ENCODE results near the gene SH2D5.

The SH2D5 gene

DNA sequence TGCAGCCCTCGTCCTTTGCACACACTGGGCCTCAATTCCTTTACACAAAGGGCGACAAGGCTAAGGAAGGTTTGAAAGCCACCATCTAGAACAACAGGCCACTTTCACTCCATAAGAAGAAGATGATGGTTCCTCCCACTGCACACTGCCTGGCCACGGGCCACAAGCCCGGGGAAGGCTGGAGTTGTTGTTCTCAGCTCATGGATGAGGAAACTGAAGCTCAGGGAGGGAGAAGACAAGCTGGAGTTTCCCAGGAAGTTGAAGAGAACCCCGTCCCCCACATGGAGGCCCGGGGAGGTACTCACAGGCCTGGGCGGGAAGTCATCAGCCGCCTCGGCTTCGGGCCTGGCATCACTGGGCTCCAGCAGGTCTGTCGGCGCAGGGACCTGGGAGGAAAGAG, 46.8 kb downstream of the SH2D5 start:
- no peaks in the 10 kb centered on the region for H3K4me1 ChIP-seq (ENCODE audit: low read length)
- no peak for DNase-seq
- H3F3A ChIP-seq (ENCODE audit: insufficient read depth, low read length): no peaks in the 10 kb centered on the region
- TF ChIP-seq EZH2 (optimal IDR thresholded peaks at IDR 0.05; ENCODE audit: low read depth, low read length): no peak
- no peak for TF ChIP-seq EZH2phosphoT487 (IDR thresholded peaks at IDR 0.05; ENCODE audit: low read length)
- TF ChIP-seq, protein P1, sequence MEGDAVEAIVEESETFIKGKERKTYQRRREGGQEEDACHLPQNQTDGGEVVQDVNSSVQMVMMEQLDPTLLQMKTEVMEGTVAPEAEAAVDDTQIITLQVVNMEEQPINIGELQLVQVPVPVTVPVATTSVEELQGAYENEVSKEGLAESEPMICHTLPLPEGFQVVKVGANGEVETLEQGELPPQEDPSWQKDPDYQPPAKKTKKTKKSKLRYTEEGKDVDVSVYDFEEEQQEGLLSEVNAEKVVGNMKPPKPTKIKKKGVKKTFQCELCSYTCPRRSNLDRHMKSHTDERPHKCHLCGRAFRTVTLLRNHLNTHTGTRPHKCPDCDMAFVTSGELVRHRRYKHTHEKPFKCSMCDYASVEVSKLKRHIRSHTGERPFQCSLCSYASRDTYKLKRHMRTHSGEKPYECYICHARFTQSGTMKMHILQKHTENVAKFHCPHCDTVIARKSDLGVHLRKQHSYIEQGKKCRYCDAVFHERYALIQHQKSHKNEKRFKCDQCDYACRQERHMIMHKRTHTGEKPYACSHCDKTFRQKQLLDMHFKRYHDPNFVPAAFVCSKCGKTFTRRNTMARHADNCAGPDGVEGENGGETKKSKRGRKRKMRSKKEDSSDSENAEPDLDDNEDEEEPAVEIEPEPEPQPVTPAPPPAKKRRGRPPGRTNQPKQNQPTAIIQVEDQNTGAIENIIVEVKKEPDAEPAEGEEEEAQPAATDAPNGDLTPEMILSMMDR (IDR thresholded peaks at IDR 0.05; ENCODE audit: low read length): no peak
- no peaks in the 10 kb centered on the region for H3K9me2 ChIP-seq (replicated peaks; ENCODE audit: insufficient read depth, low read length)
- H3K4me3 ChIP-seq (ENCODE audit: low read length): no peak overlapping the region
- no peak overlapping the region for H3K9ac ChIP-seq (ENCODE audit: low read length)
- no peaks in the 10 kb centered on the region for H3K36me3 ChIP-seq (replicated peaks; ENCODE audit: insufficient read depth, low read length)
- no peaks in the 10 kb centered on the region for H3K79me2 ChIP-seq (ENCODE audit: low read length)
- peaks cover 86% of the 10 kb centered on the region for H3K27me3 ChIP-seq (replicated peaks; ENCODE audit: insufficient read depth, low read length)
- H4K20me1 ChIP-seq (ENCODE audit: insufficient read depth, low read length): peaks cover 3% of the 10 kb centered on the region; the same call in 1 of the 2 replicates
- no peak overlapping the region for H3K4me2 ChIP-seq (ENCODE audit: low read depth, low read length)
- H3K9me3 ChIP-seq (replicated peaks; ENCODE audit: insufficient read depth, low read length): no peaks in the 10 kb centered on the region
- H2AFZ ChIP-seq (ENCODE audit: low read length): no peak overlapping the region
- no peak overlapping the region for H3K27ac ChIP-seq (ENCODE audit: low read length)

- Histone ChIP-seq H3K79me2 (ENCODE audit: low read length) (no peaks in the 10 kb centered on the region), H3K9me3 (replicated peaks; ENCODE audit: insufficient read depth, low read length) (no peaks in the 10 kb centered on the region), H3K36me3 (replicated peaks; ENCODE audit: insufficient read depth, low read length) (no peaks in the 10 kb centered on the region), H4K20me1 (ENCODE audit: insufficient read depth, low read length) (peaks cover 3% of the 10 kb centered on the region; the same call in 1 of the 2 replicates), H3K4me1 (ENCODE audit: low read length) (no peaks in the 10 kb centered on the region), H3K4me2 (ENCODE audit: low read depth, low read length) (no peak overlapping the region), H3K27me3 (replicated peaks; ENCODE audit: insufficient read depth, low read length) (peaks cover 91% of the 10 kb centered on the region), H3K27ac (ENCODE audit: low read length) (no peak overlapping the region), H3K4me3 (ENCODE audit: low read length) (no peak overlapping the region), H3K9me2 (replicated peaks; ENCODE audit: insufficient read depth, low read length) (no peaks in the 10 kb centered on the region), H2AFZ (ENCODE audit: low read length) (no peak overlapping the region), H3F3A (ENCODE audit: insufficient read depth, low read length) (no peaks in the 10 kb centered on the region), H3K9ac (ENCODE audit: low read length) (no peak overlapping the region)
- no peak for DNase-seq
- TF ChIP-seq, protein P1 (IDR thresholded peaks at IDR 0.05; ENCODE audit: low read length): no peak
- no peak for TF ChIP-seq EZH2 (optimal IDR thresholded peaks at IDR 0.05; ENCODE audit: low read depth, low read length)
Measured at GRCh38 chr1:20685099-20685662, 47.3 kb downstream of the SH2D5 start.

DNA sequence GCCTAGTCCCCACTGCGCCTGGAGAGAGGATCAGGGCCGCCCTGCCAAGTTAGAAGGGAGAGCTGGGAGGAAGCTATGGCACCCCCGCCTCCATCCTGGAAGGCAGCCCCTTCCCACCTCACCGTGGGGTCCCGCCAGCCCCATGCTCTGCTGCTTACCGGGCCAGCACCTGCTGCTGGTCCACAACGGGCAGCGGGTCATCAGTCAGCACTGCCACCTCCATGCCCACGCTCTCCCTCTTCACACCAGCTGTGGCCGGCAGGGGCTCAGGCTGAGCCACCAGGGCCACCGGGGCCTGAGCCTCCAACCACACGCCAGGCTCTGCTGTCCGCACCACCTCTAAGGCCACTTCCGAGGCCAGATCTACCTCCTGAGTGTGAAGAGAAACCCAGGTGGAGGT, 47.9 kb downstream of the SH2D5 start:
- Histone ChIP-seq H4K20me1 (ENCODE audit: insufficient read depth, low read length) (peaks cover 3% of the 10 kb centered on the region; the same call in 1 of the 2 replicates), H3K9me3 (replicated peaks; ENCODE audit: insufficient read depth, low read length) (no peaks in the 10 kb centered on the region), H3K4me2 (ENCODE audit: low read depth, low read length) (no peak overlapping the region), H3K79me2 (ENCODE audit: low read length) (no peaks in the 10 kb centered on the region), H3K4me1 (ENCODE audit: low read length) (0 out of 2 replicates have a peak, but pooled peaks cover under 1% of the 10 kb centered on the region), H3K36me3 (replicated peaks; ENCODE audit: insufficient read depth, low read length) (no peaks in the 10 kb centered on the region), H3K4me3 (ENCODE audit: low read length) (no peak overlapping the region), H3K27ac (ENCODE audit: low read length) (no peak overlapping the region), H3K9ac (ENCODE audit: low read length) (no peak overlapping the region), H2AFZ (ENCODE audit: low read length) (no peak overlapping the region), H3K9me2 (replicated peaks; ENCODE audit: insufficient read depth, low read length) (no peaks in the 10 kb centered on the region), H3F3A (ENCODE audit: insufficient read depth, low read length) (no peaks in the 10 kb centered on the region), H3K27me3 (replicated peaks; ENCODE audit: insufficient read depth, low read length) (peaks cover 95% of the 10 kb centered on the region)
- DNase-seq: no peak
- TF ChIP-seq EZH2phosphoT487 (IDR thresholded peaks at IDR 0.05; ENCODE audit: low read length): no peak
- TF ChIP-seq EZH2 (optimal IDR thresholded peaks at IDR 0.05; ENCODE audit: low read depth, low read length): no peak
- TF ChIP-seq, protein P1 (IDR thresholded peaks at IDR 0.05; ENCODE audit: low read length): no peak

All from MM.1S (cell line).